EH (cell line): ENCODE measurements around the gene SOX13.

Source experiments
- DNase-seq: peaks from one replicate; pipeline ENCODE4 v3.0.0-alpha.2; 2015; ENCODE audit warnings: low read depth

SOX13 gene

DNA sequence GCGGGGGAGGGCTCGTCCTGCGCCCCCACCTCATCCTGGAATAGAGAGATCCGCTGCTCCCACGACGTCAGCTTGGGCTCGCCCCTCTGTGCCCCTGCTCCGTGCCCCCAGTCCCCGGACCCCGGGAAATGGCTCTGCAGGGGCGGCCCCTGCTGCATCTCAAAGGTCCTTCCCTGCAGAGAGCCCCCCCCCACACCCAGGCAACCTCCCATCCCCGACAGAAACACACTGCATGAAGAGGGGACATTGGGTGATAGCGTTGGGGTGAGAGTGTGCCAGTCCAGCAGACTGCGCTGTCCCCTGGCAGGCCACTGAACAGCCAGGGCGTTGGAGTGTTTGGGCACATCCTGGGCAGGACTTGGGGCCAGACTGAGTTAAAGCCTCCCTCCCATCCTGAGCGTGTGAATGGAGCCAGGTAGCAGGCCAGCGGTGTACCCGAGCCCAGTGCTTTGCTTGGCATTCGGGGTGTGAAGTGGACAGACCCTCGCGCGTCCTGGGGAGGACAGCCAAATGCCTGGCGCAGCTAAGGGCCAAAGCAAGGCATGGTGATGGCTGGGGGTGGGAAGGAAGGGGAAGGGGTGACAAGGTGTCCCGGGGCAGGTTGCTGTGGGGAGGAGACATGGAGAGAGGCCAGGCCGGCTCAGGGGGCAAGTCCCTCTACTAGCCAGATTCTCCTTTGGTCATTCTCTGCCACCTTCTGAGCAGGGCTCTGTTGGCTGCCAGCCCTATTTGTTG, 79.6 kb downstream of the SOX13 start:
- DNase-seq, result no peak

DNA sequence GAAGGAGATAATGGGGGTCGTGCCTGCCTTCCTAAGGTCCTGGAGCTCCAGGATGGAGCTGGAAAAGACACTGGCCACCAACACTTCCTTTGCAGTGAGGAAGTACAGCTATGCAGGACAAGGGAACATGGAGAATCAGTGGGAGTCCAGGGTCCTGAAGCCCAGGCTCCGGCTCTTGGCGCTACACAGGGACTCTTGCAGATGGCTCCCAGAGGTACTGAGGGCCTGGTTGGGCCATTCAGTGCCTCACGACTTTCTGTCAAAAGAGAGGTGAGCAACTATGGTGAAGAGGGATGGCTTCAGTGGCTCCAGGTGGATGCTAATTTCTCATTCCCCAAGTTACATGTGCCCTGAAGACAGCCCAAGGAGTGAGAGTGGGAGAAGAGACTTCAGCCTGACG, 80.8 kb downstream of the SOX13 start:
- no peak for DNase-seq

DNA sequence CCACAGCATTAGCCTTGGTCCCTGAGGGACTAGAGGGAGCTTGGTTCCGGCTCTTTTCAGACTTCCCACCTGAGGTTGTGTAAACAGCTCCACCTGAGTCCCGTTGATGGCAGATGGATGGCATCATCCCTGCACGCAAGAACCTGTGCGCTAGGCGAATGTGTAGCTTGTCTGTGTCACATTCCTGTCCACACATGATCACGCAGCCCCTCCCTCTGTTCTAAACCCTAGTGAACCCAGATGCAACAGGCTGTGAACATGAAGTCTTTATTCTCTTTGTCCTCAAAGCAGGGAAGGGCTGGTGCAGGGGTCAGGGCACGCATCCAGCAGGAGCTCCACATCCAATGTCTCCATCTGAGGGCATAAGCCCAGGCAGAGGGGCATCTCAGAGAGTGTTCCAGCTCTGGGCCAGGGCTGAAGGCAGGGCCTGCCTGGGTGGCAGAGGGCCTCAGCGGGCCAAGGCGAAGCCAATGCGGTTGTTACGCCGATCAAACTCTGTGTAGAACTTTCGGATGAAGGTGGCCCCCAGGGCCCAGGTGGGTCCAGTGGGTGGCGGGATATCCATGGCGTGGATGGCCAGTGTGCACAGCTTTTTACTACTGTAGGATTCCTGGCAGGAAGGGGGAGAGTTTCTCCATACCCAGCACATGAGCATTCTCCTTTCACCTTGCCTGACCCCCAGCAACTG, 81.8 kb downstream of the SOX13 start:
- no peak for DNase-seq

DNA sequence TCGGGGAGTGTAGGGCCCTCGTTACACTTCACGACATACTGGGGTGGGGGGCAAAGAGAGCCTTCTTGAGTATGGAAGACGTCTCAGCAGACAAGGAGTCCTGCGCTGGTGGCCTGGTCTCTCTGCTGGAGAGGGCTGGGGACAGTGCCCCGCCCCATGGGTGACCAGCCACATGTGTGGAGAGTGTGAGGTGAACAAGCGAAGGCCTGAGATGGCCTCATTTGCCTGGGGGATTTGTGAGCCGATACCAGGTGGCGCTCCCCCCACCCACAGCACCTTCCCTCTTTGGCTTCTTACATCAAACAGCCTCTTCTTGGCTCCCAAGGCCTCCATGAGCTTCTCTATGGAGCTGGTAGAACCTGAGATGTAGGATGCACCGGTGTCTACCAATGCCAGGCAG, 83.0 kb downstream of the SOX13 start:
- DNase-seq, result no peak

DNA sequence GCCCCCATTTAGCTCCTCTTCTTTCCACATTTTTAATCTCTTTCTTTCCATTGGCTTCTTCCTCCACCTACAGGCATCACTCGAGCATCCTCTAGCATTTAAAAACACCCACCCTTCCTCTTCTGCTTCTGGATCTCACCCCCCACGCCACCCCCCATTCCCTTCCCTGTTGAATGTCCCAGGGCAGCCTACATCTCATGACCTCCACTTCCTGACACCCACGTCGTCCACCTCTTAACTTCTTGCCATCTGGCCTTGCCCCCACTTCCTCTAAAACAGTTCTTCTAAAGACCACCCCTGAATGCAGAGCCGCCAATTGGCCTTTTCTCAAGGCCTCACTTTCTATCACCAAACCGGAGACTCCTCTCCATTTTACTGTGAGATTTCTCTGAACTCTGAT, 85.0 kb downstream of the SOX13 start:
- no peak for DNase-seq

DNA sequence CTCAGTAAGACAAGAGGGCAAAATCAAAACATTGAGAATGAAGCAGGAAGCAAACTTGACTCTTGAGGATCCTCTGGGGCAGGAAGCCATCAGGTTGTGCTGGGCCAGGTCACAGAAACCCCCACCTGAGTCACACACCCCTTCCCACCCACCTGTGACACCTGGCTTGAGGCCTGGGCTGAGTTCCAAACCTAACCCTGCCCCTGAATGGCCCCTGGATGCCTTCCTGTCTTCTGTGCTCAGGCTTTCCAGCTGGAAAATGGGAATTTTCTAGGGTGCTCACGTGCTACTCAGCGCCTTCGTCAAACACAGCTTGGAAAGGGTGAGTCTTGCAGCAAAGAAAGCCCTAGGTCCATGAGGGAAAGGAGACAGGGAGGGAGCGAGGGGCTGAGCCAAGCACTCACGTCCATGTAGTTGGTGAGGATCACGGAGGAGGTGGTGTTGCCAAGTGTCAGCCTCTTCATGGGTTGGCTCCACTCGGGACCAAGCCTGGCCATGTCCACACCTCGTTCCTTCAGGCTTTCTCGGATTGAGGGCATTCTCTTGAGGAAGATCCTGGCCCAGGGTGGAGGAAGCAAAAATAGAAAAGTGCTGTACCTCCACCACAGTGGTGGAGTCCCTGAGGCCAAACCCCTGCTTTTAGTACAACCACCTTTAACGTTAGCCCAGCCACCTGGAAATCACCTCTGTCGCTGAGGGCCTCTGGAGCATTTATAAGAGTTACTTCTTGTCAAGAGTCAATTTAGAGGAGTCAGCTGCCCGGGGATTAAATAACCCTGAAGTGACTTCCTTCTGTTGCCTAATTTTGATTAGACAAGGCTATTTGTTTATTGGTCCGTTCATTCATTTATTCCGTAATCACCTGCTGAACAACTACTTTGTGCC, 88.9 kb downstream of the SOX13 start:
- DNase-seq, result no peak

DNA sequence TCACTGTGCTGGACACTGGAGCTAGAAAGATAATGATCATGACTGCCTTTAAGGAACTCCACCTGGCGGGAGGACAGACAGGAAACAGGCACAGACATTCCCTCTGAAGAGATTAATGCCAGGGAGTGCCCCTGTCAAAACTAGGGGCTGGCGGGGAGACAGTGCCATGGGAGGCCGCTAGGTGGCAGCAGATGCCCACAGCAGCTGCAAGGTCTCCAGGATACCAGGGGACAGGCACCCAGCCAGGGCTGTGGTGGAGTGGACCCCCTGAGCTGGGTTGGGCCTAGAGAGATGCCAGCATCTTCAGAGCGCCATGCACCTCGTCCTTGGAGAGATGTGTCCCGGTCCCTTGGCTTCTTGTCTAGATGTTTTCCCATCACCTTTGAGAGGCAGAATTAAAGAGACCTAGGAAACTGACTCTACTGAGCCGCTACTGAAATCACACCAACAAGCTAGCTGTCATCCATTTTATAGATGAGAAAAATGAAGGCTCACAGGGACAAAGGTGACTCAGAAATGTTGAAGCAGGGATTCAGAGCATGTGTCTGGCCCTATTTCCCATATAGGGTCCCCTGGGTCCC, 89.7 kb downstream of the SOX13 start:
- DNase-seq, result peak; percentile 72

DNA sequence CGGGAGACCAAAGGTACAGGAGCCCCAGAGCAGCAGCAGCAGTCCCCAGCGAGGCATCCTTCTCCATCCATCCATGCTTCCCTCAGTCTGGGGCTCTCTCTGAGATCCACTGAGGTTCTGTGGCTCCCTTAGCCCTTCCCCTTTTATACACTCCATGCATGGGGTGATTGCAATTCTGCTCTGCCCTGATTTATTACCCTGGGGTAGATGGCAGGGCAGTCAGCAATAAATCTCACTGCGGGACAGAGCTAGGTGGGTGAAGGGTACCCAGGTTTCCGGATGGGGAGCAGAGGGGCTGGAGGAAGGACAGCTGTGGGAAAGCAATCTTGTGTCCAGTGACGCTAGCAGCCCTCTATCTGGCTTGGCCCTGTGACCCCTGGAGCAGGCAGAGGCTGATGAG, 93.3 kb downstream of the SOX13 start, which contains the start of gene REN:
Gene REN (minus strand): TSS at position 119 of the 400 bp plus-strand sequence. CDS start 44 bp downstream, at position 75.
- no peak for DNase-seq

DNA sequence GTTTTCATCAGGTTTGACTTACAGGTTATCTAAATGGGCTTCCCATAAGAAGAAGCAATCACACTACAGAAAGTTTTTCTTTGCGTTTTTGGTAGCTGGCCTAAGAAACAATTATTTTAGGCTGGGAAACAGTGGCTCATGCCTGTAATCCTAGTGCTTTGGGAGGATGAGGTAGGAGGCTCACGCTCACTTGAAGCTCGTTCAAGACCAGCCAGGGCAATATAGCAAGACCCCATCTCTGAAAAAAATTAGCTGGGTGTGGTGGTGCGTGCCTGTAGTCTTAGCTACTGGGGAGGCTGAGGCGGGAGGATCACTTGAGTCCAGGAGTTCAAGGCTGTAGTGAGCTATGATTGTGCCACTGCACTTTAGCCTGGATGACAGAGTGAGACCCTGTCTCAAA, 94.8 kb downstream of the SOX13 start:
- DNase-seq, result no peak

DNA sequence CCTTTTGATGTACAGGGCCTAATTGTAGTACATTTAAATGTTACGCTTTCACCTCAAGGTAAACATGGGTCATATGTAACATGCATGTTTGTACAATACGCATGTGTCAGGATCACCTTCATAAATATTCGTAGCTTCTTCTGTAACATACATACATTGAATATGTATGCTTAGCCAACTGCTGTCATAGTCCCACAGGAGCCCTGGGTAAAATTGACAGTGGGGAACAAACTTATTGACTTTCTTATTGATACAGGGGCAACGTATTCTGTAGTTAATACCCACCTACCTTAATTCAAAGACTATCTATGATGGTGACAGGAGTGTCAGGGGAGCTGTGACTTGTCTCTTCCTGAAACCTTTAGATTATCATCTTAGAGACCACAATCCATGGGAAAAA, 96.9 kb downstream of the SOX13 start:
- no peak for DNase-seq

DNA sequence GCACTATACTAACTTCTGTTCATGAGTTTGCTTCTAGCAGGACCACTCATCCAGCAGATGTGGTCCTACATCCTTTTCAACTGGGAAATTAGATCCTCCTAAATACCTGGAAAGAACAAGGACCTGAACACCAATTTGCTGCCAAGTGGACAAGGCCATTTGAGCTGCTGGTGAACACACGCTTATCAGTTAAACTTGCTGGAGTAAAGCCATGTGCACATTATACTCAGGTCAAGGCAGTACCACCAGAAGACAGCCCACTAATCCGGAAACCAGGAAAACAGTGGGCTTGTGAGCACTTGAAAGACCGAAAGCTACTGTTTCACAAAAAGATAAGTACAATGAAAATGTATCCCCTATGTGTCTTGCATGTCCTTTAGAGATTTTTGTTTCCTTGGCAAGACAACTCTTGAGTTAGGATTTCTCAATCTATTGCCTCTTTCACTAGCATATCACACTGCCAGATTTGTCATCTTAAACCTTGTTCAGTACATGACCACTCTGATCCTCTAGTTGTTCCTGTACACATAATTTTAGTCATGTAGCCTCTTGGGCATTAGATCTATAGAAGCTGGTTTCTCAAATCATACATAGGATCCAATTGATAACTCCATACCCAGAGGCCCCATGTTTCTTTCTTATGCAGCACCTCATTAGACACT, 97.7 kb downstream of the SOX13 start:
- no peak for DNase-seq

DNA sequence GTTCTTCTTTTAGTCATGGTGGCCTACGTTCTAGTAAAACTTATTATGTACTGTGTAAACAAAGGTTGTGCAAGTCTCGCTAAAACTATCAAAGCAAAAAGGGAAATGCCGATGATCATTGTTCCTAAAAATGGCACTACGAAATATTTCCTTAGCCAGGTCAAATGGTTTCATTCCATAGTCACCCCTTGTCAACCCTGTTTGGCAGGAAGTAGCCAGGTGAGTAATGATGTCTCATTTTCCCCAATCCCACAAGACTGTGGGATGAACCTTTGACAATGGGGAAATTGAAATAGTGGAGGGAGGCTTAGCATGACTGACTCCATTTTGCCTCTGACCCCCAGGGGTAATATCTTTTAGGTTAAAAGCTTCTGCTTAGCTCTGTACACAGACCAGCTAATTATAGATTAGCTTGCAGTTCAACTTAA, 98.8 kb downstream of the SOX13 start:
- DNase-seq, result peak; percentile 80

DNA sequence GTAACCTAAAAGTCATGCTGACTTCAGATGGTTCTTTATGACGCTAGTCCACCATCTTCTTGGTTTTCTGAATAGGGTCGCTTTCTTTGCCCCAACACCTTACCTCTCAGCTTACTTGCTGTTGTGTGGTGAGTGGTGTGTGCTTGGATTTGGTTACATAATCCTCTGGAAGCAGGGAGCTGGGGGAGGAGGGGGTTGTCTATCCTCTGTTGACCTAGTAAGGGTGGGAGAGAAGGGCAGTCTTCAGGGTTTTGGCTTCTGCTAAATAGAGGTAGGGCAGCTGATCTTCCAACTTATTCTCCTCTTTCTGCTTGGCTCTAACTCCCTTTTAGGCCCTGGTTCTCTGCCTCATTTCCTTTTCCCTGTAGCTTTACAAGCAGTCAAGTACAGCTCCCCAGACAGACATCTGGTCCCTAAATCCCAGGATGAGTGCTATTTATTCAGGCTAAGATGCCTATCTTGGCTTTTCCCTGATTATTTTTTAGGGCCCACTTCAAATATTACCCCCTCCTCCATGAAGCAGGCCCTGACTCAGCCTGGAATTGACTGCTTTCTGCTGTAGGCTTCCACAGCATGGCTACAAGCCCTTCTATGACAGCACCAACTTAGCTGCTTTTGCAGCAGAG, 99.6 kb downstream of the SOX13 start:
- no peak for DNase-seq

DNA sequence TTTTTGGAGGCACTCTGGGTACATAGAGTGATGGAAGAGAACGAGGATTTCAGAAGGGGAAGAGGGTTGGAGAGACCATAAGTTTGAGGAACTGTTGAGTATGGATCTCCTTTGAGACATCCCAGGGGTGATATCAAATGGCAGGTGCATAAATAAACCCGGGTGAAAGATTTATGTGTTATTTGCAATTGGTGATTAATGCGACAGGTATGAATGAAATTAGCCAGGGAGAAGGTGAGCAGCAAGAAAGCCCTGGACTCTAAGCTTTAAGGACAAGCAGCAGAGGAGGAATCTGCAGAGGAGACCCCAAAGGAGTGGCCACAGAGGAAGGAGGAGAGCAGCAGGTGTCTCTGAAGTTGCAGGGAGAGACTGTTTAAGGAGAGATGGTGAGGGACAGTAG, 102.0 kb downstream of the SOX13 start:
- no peak for DNase-seq

DNA sequence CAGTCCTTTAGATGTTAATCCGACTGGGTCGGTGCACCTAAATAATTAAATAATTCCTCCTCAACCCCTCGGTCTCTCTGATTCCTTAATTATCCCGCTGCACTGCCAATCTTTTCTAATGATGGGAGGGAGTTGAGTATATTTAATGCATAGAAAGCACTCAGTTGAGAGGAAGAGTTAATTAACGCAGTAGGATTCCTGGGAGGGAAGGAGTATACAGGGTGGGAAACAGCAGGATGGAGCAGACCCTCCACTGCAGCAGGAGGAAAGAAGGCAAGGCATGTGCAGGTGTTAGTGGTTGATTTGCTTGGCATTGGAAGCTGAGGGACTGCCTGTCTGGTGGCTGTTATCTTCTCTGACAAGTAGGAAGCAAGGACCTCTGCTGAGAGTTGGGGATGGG, 103.1 kb downstream of the SOX13 start:
- DNase-seq, result no peak

DNA sequence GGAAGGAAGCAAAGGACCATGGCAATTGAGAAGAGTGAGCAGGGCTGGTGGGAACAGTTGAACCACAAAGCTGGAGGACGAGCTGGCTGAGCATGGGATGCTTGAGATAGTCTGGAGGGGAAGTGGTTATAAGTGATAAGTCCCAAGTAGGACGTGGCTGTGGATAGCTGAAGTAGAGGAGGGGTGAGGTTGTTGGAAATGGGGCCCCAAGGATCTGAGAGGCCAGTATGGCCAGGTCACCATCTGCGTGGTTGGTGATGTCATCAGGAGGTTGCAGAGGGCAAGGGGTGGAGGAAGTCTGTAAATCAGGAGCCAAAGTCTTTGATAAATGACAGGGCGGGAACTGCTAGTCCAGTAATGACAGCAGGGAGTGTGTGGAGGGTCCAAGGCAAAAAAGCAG, 104.2 kb downstream of the SOX13 start:
- DNase-seq, result no peak
